Inflammatory macrophage treated with lipopolysaccharide for 1 hour (primary cell): ENCODE measurements around the gene PDIA6.
"Not testable (repeated sequence)": the region's sequence is repeated elsewhere in the genome, so short reads cannot be mapped to it uniquely, and the experiment has no call there.

Source experiments
- DNase-seq, 2 donors: peaks; one replicate each; pipeline ENCODE4 v3.0.0-alpha.2; 2020 to 2022

The PDIA6 gene

GRCh38 chr2:10832203-10832936, 19.8 kb upstream of the PDIA6 start:
- DNase-seq: peak; percentile 55 to 93

- DNase-seq: no peak
These were observed 18.9 kb upstream of the PDIA6 start for GRCh38 chr2:10831400-10831985.

- no peak for DNase-seq
These were observed 18.2 kb upstream of the PDIA6 start for GRCh38 chr2:10830641-10831399.

- DNase-seq: no peak
These were observed 17.6 kb upstream of the PDIA6 start for GRCh38 chr2:10830203-10830602.

GRCh38 chr2:10829299-10829698, 16.7 kb upstream of the PDIA6 start:
- DNase-seq: no peak

- no peak for DNase-seq
These were observed 15.8 kb upstream of the PDIA6 start for GRCh38 chr2:10828346-10828745.

GRCh38 chr2:10826625-10827024, 14.0 kb upstream of the PDIA6 start:
- no peak for DNase-seq

GRCh38 chr2:10826026-10826425, 13.4 kb upstream of the PDIA6 start:
- DNase-seq: no peak

- DNase-seq: no peak
These were observed 11.6 kb upstream of the PDIA6 start for GRCh38 chr2:10824191-10824590.

GRCh38 chr2:10820978-10821695, 8.6 kb upstream of the PDIA6 start:
- peak in 1 of 2 donors; percentile 58 for DNase-seq

GRCh38 chr2:10820562-10820961, 8.0 kb upstream of the PDIA6 start:
- no peak for DNase-seq

GRCh38 chr2:10819714-10820314, 7.2 kb upstream of the PDIA6 start:
- no peak for DNase-seq

GRCh38 chr2:10818984-10819383, 6.4 kb upstream of the PDIA6 start:
- peak in 1 of 2 donors; percentile 11 for DNase-seq

GRCh38 chr2:10818305-10818704, 5.7 kb upstream of the PDIA6 start:
- not testable (repeated sequence) for DNase-seq

- no peak for DNase-seq
These were observed 4.8 kb upstream of the PDIA6 start for GRCh38 chr2:10817413-10817812.

- DNase-seq: no peak
These were observed 2.2 kb upstream of the PDIA6 start for GRCh38 chr2:10814571-10815331.

- no peak for DNase-seq
These were observed 1.6 kb upstream of the PDIA6 start for GRCh38 chr2:10814142-10814541.

GRCh38 chr2:10813163-10814138, 866 bp upstream of the PDIA6 start:
- DNase-seq: not testable (repeated sequence)

GRCh38 chr2:10811517-10811916, 1.1 kb downstream of the PDIA6 start:
- DNase-seq: no peak
